K562 (cell line): ENCODE data around the gene EIF2AK3. TPM values are rescaled to one million over a fixed set of nuclear protein-coding genes. Genes with fewer than 3 reads are reported as not detected.

ENCODE experiments used
- ATAC-seq: fragments of 200-7000 bp; cut with Tn5 transposase; 3 replicates; pipeline ENCODE4 v1.9.1; 2020; ENCODE audit warnings: moderate library complexity
- BruUV-seq: library from RNA; stranded (reverse); fragments of 400-500 nt; replicated peaks from 2 replicates; lab custom pipeline; 2021; lab: Mats Ljungman, UMichigan
- CTCF ChIA-PET: fragments of 300-600 bp; formaldehyde crosslinking; extraction: SDS; loops from one replicate; lab custom pipeline; 2021; ENCODE audit warnings: low intra/inter-chr PET ratio; lab: Yijun Ruan, JAX
- POLR2A ChIA-PET: fragments of 300-600, 350-650 bp; sonication (Branson Sonifier 250); formaldehyde crosslinking; extraction: SDS; loops from one replicate; lab custom pipeline; 2021; ENCODE audit warnings: antibody characterized with exemption, inconsistent platforms; lab: Yijun Ruan, JAX
- DNase-seq, 4 experiments: peaks; one replicate each; pipeline versions ENCODE4 v3.0.0 to v3.0.0-alpha.2; 2011 to 2018; ENCODE audit warnings: low spot score in 3 of 4, mixed read lengths in 3 of 4; ENCODE audit errors: extremely low read depth in 1 of 4
- FAIRE-seq: peaks from 2 replicates; lab custom pipeline; 2011; peaks lifted over from hg19 to GRCh38; lab: Jason Lieb, UNC
- H2AFZ ChIP-seq: 2 replicates; pipeline ENCODE4 v1.6.0; 2011; ENCODE audit warnings: low read depth, low read length, control low read depth, inconsistent platforms
- H3K27ac ChIP-seq: fragments of 200-600 bp; 3 replicates; pipeline ENCODE4 v1.8.0; 2011; ENCODE audit warnings: low read depth, mild to moderate bottlenecking, control low read depth, inconsistent platforms, low read length, moderate library complexity, mixed read lengths; ENCODE audit errors: extremely low read depth
- H3K27me3 ChIP-seq, 2 experiments: fragments of 300-600 bp in 1 of 2; 2 replicates in 1 of 2; 3 replicates in 1 of 2; pipeline versions ENCODE4 v1.6.0 to v1.8.0; 2011; ENCODE audit warnings: inconsistent platforms in 2 of 2, low read length in 2 of 2, mild to moderate bottlenecking in 1 of 2, mixed read lengths in 1 of 2, moderate library complexity in 1 of 2; ENCODE audit not compliant: control insufficient read depth in 2 of 2, insufficient read depth in 2 of 2
- H3K36me3 ChIP-seq: fragments of 300-600 bp; 3 replicates; pipeline ENCODE4 v1.8.0; 2011; ENCODE audit warnings: mild to moderate bottlenecking, low read length, inconsistent platforms; ENCODE audit not compliant: control insufficient read depth, insufficient read depth
- H3K4me1 ChIP-seq, 2 experiments: fragments of 200-600 bp in 1 of 2; replicated peaks in 1 of 2; 2 replicates in 1 of 2; 3 replicates in 1 of 2; pipeline versions ENCODE4 v1.5.1 to v1.8.0; 2011; ENCODE audit warnings: inconsistent platforms in 2 of 2, low read length in 2 of 2, mild to moderate bottlenecking in 1 of 2, mixed read lengths in 1 of 2, moderate library complexity in 1 of 2; ENCODE audit not compliant: control insufficient read depth in 2 of 2, insufficient read depth in 2 of 2
- H3K4me2 ChIP-seq: 2 replicates; pipeline ENCODE4 v1.6.1; 2011; ENCODE audit warnings: low read length, control low read depth, inconsistent platforms, mixed read lengths; ENCODE audit not compliant: insufficient read depth
- H3K4me3 ChIP-seq: fragments of 200-600 bp; sonication (generic), shearing (Covaris generic); 2 replicates; pipeline ENCODE4 v1.5.1; 2016; ENCODE audit warnings: control low read depth, inconsistent platforms
- H3K79me2 ChIP-seq: fragments of 200-600 bp; 3 replicates; pipeline ENCODE4 v1.8.0; 2011; ENCODE audit warnings: low read length, inconsistent platforms; ENCODE audit not compliant: control insufficient read depth, insufficient read depth
- H3K9ac ChIP-seq, 2 experiments: 2 replicates each; pipeline versions ENCODE4 v1.6.0 to v1.6.1; 2011; ENCODE audit warnings: low read depth in 2 of 2, low read length in 2 of 2, control low read depth in 1 of 2, inconsistent platforms in 1 of 2, mild to moderate bottlenecking in 1 of 2, mixed read lengths in 1 of 2; ENCODE audit not compliant: insufficient read depth in 1 of 2
- H3K9me1 ChIP-seq: one replicate; pipeline ENCODE4 v1.6.0; 2011; ENCODE audit warnings: inconsistent platforms, mild to moderate bottlenecking, low read length, moderate library complexity; ENCODE audit not compliant: control insufficient read depth, insufficient read depth
- H3K9me3 ChIP-seq: replicated peaks from 2 replicates; pipeline ENCODE4 v1.5.1; 2011; ENCODE audit warnings: low read depth, low read length, inconsistent platforms; ENCODE audit not compliant: control insufficient read depth, insufficient read depth
- H4K20me1 ChIP-seq: replicated peaks from 2 replicates; pipeline ENCODE4 v1.6.1; 2011; ENCODE audit warnings: low read length, inconsistent platforms, mixed read lengths; ENCODE audit not compliant: control insufficient read depth, insufficient read depth
- ETS2 ChIP-seq: IDR thresholded peaks from 2 replicates; pipeline ENCODE4 v1.6.1; 2016; ENCODE audit warnings: borderline replicate concordance, missing genetic modification characterization, mild to moderate bottlenecking, moderate library complexity, missing compliant biosample characterization; ENCODE audit not compliant: poor library complexity, severe bottlenecking
- EWSR1 ChIP-seq: fragments of 450-650 bp; IDR thresholded peaks from 2 replicates; pipeline ENCODE4 v1.6.1; 2018; ENCODE audit warnings: borderline replicate concordance, mild to moderate bottlenecking, low read depth, moderate library complexity; ENCODE audit not compliant: partially characterized antibody
- LEF1 ChIP-seq: fragments of 450-650 bp; IDR thresholded peaks from 2 replicates; pipeline ENCODE4 v1.6.1; 2016; ENCODE audit warnings: mild to moderate bottlenecking
- PHB ChIP-seq: fragments of 250-450 bp; sonication (Bioruptor Pico); IDR thresholded peaks from 2 replicates; pipeline ENCODE4 v1.5.0; 2021
- ZNF77 ChIP-seq: fragments of 250-450 bp; sonication (Bioruptor Pico); IDR thresholded peaks from 2 replicates; pipeline ENCODE4 v1.5.0; 2020
- WGBS: fragments of 100-300 bp; shearing (Covaris generic); methylation state at CpG from one replicate; pipeline ENCODE4 v1.1.6; 2016; ENCODE audit warnings: low coverage, mixed read lengths; ENCODE audit not compliant: insufficient coverage; ENCODE audit errors: missing lambda C conversion rate; 5-methylcytosine and 5-hydroxymethylcytosine counted together
- in situ Hi-C: fragments of 300-500 bp; cut with MboI; formaldehyde crosslinking; loops from 4 replicates; pipeline ENCODE4 v1.15.0; 2018; ENCODE audit warnings: inconsistent platforms, mixed read lengths
- intact Hi-C: fragments of 100-400 bp; cut with micrococcal nuclease; formaldehyde crosslinking; loops from 2 replicates; pipeline ENCODE4 v1.14.2; 2022
- polyA plus RNA-seq, 8 experiments: library from polyadenylated mRNA; depleted of rRNA in 4 of 8; stranded (reverse) in 5 of 8; unstranded in 3 of 8; fragments of >200 nt; fragmentation: Nextera tagmentation in 2 of 8; fragmentation: Illumina TruSeq in 1 of 8; extraction: Ambion mirVana in 2 of 8; extraction: Trizol in 1 of 8; gene quantifications; 2 replicates each; pipeline versions ENCODE4 v1.2.1 to v1.2.3, GENCODE V29; 2011 to 2014; ENCODE audit warnings: inconsistent platforms in 1 of 8, missing spikeins in 1 of 8
- total RNA-seq, 7 experiments: library from RNA; depleted of rRNA in 6 of 7; stranded (reverse); fragments of >200 nt in 6 of 7; fragmentation: Illumina TruSeq in 2 of 7; extraction: Trizol in 2 of 7; gene quantifications; 2 replicates each; pipeline versions ENCODE4 v1.2.1 to v1.2.3, GENCODE V29; 2011 to 2021; ENCODE audit warnings: low replicate concordance in 1 of 7
- TF ChIP-seq, protein P1 (sequence below): fragments of 250-450 bp; sonication (Bioruptor Pico); IDR thresholded peaks from 2 replicates; pipeline ENCODE4 v1.4.0; 2020
- TF ChIP-seq, protein P2 (sequence below): fragments of 450-650 bp; formaldehyde crosslinking; IDR thresholded peaks from 2 replicates; pipeline ENCODE4 v1.4.0; 2020; ENCODE audit warnings: mild to moderate bottlenecking, moderate library complexity

Gene EIF2AK3
- total and polyA plus RNA-seq, 9 of the 15 experiments (the other 6 are each of a cell fraction or from before 2014, with no cell fraction given), result 1.7 to 11.6 (median 7.4) TPM

DNA sequence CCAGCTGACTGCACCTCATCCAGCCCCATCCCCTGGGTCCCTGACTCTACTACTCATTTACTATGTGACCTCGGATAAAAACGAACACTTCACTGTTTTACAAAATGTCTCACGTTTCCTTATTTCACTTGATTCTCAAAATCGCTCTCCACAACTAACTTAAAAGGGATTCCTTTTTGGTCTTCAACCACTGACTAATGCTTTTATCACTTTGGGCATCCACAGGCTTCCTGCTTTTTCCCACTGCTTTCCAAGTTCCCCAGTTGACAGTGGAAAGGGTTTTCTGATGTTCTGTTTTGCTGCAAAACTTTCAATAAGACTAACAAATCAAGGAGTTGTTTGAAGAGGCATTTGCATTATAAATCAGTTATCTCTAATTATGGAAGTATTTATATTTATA is 24.1 kb downstream of the EIF2AK3 start:
- no peak for FAIRE-seq

More for the DNA sequence above, 24.1 kb downstream of the EIF2AK3 start:
- POLR2A ChIA-PET, result no interaction called here
- H3K36me3 ChIP-seq, result no peaks in the 10 kb centered on the region
- no TSS peak for BruUV-seq
- no peaks in the 10 kb centered on the region for H3K27me3 ChIP-seq
- no peaks in the 10 kb centered on the region for H3K9me3 ChIP-seq
- H2AFZ ChIP-seq, result no peak overlapping the region
- no peak overlapping the region for H3K4me2 ChIP-seq
- no peak overlapping the region for H3K27ac ChIP-seq
- peaks cover 4% of the 10 kb centered on the region; the same call in 1 of the 3 replicates for H3K79me2 ChIP-seq
- no peak overlapping the region for H3K9ac ChIP-seq
- DNase-seq (no peak), ATAC-seq (no peak)
- CTCF ChIA-PET, result no interaction called here
- TF ChIP-seq, protein P1, sequence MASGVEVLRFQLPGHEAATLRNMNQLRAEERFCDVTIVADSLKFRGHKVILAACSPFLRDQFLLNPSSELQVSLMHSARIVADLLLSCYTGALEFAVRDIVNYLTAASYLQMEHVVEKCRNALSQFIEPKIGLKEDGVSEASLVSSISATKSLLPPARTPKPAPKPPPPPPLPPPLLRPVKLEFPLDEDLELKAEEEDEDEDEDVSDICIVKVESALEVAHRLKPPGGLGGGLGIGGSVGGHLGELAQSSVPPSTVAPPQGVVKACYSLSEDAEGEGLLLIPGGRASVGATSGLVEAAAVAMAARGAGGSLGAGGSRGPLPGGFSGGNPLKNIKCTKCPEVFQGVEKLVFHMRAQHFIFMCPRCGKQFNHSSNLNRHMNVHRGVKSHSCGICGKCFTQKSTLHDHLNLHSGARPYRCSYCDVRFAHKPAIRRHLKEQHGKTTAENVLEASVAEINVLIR (CRISPR knock-in tag), result no peak
- TF ChIP-seq LEF1 (no peak), EWSR1 (no peak), ETS2 (tag) (no peak), ZNF77 (CRISPR knock-in tag) (no peak), PHB (CRISPR knock-in tag) (no peak)
- TF ChIP-seq, protein P2, sequence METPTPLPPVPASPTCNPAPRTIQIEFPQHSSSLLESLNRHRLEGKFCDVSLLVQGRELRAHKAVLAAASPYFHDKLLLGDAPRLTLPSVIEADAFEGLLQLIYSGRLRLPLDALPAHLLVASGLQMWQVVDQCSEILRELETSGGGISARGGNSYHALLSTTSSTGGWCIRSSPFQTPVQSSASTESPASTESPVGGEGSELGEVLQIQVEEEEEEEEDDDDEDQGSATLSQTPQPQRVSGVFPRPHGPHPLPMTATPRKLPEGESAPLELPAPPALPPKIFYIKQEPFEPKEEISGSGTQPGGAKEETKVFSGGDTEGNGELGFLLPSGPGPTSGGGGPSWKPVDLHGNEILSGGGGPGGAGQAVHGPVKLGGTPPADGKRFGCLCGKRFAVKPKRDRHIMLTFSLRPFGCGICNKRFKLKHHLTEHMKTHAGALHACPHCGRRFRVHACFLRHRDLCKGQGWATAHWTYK (CRISPR knock-in tag), result no peak
- 62% methylated on average over 4 of the region's 4 CpGs for WGBS
- peaks cover 0 to 17% of the 10 kb centered on the region in 2 experiments; a peak in 3 of 5 replicates for H3K4me1 ChIP-seq
- in situ Hi-C loops (no loop called here), intact Hi-C loops (no loop called here)
- H3K9me1 ChIP-seq, result no peaks in the 10 kb centered on the region
- H4K20me1 ChIP-seq, result 0 out of 2 replicates have a peak, but pooled peaks cover 5% of the 10 kb centered on the region
- no peak overlapping the region for H3K4me3 ChIP-seq
